Transverse colon (tissue), 4 donors: ENCODE results near the gene WIPF2. TPM values are rescaled to one million over a fixed set of nuclear protein-coding genes. Genes with fewer than 3 reads are reported as not detected.

Source experiments
- DNase-seq: peaks from one replicate; pipeline ENCODE4 v3.0.0-alpha.2; 2019
- H3K27ac ChIP-seq, 4 donors: fragments of 200-600 bp; sonication (generic); 2 replicates each; pipeline ENCODE4 v1.5.1; 2016 to 2018; ENCODE audit warnings: inconsistent platforms in 4 of 4
- H3K27me3 ChIP-seq: fragments of 200-600 bp; sonication (generic); 2 replicates; pipeline ENCODE4 v1.5.1; 2017; ENCODE audit warnings: inconsistent platforms
- H3K36me3 ChIP-seq, 4 donors: fragments of 200-600 bp; sonication (generic); 2 replicates each; pipeline ENCODE4 v1.5.1; 2017 to 2019; ENCODE audit warnings: inconsistent platforms in 4 of 4
- H3K4me1 ChIP-seq, 4 donors: fragments of 200-600 bp; sonication (generic); 2 replicates each; pipeline ENCODE4 v1.5.1; 2017 to 2020; ENCODE audit warnings: inconsistent platforms in 4 of 4
- H3K4me3 ChIP-seq, 4 donors: fragments of 200-600 bp; sonication (generic); 1 replicate in 1 of 4; 2 replicates in 3 of 4; pipeline versions ENCODE4 v1.5.1 to v1.6.1; 2017 to 2019; ENCODE audit warnings: inconsistent platforms in 4 of 4
- H3K9me3 ChIP-seq, 2 donors: fragments of 200-600 bp; sonication (generic); 2 replicates each; pipeline ENCODE4 v1.5.1; 2017 to 2019; ENCODE audit warnings: inconsistent platforms in 2 of 2
- CTCF ChIP-seq, 5 experiments: fragments of 200-600 bp in 3 of 5; fragments of 450-650 bp in 2 of 5; sonication (generic) in 3 of 5; IDR thresholded peaks; 1 replicate in 2 of 5; 2 replicates in 3 of 5; pipeline ENCODE4 v1.5.1; 2016 to 2017; ENCODE audit warnings: antibody characterized with exemption in 5 of 5, inconsistent platforms in 3 of 5, mild to moderate bottlenecking in 2 of 5, moderate library complexity in 1 of 5
- EP300 ChIP-seq: sonication (generic); formaldehyde crosslinking; IDR thresholded peaks from one replicate; pipeline ENCODE4 v1.6.1; 2017; ENCODE audit warnings: antibody characterized with exemption, low read depth
- POLR2A ChIP-seq: fragments of 450-650 bp; IDR thresholded peaks from one replicate; pipeline ENCODE4 v1.6.1; 2016; ENCODE audit warnings: antibody characterized with exemption, mild to moderate bottlenecking, moderate library complexity
- POLR2AphosphoS5 ChIP-seq, 3 donors: sonication (generic); formaldehyde crosslinking; IDR thresholded peaks; one replicate each; pipeline ENCODE4 v1.6.1; 2016; ENCODE audit warnings: antibody characterized with exemption in 3 of 3
- WGBS, 2 donors: methylation state at CpG; one replicate each; pipeline ENCODE4 v1.1.5; 2018; ENCODE audit warnings: low coverage in 1 of 2; 5-methylcytosine and 5-hydroxymethylcytosine counted together
- in situ Hi-C, 4 donors: fragments of 200-750 bp; cut with MboI; loops; one replicate each; pipeline versions ENCODE4 v1.15.0 to v1.15.1; 2017; ENCODE audit warnings: low sequenced_read_pairs in 3 of 4, low pct_ligation_motif_present in 1 of 4, low pct_unique_long_range_greater_than_20kb in 1 of 4
- intact Hi-C: fragments of 100-400 bp; cut with DNase I; formaldehyde crosslinking; loops from one replicate; pipeline ENCODE4 v1.15.1; 2023; ENCODE audit warnings: low total_unique reads
- total RNA-seq, 4 donors: library from RNA; depleted of rRNA; stranded (reverse); fragments of >200 nt; gene quantifications; one replicate each; pipeline ENCODE4 v1.1.0, GENCODE V29; 2016

Gene WIPF2
- total RNA-seq, 4 donors from 2014 or later, result 20.5 to 29.5 (median 25.3) TPM

- H3K4me3 ChIP-seq, result no peak overlapping the region
- in situ Hi-C loops (no loop called here), intact Hi-C loops (no loop called here)
- no peaks in the 10 kb centered on the region for H3K36me3 ChIP-seq
- H3K9me3 ChIP-seq, result no peaks in the 10 kb centered on the region
- 74 to 83% methylated on average over 1 to 4 of the region's 4 CpGs for WGBS, 2 donors
- H3K27me3 ChIP-seq, result no peaks in the 10 kb centered on the region
- H3K27ac ChIP-seq, result peak overlapping the region; percentile 29 to 73 (median 60)
- TF ChIP-seq CTCF (IDR thresholded peaks at IDR 0.05), result no peak
- no peak for TF ChIP-seq POLR2A
- TF ChIP-seq POLR2AphosphoS5 (IDR thresholded peaks at IDR 0.05), result no peak
- no peak for TF ChIP-seq EP300
- H3K4me1 ChIP-seq, result peaks cover 73 to 93% (median 83%) of the 10 kb centered on the region in 4 donors
- no peak for DNase-seq
Observed at GRCh38 chr17:40312893-40313667, 94.0 kb downstream of the WIPF2 start.

- H3K4me1 ChIP-seq, result peaks cover 73 to 89% (median 79%) of the 10 kb centered on the region in 4 donors
- H3K4me3 ChIP-seq, result no peak overlapping the region
- 57 to 74% methylated on average over 1 to 7 of the region's 7 CpGs for WGBS, 2 donors
- no peak for DNase-seq
- in situ Hi-C loops (no loop called here), intact Hi-C loops (no loop called here)
- TF ChIP-seq POLR2A (no peak), POLR2AphosphoS5 (IDR thresholded peaks at IDR 0.05) (no peak), EP300 (no peak), CTCF (IDR thresholded peaks at IDR 0.05) (no peak)
- H3K27me3 ChIP-seq, result no peaks in the 10 kb centered on the region
- H3K27ac ChIP-seq, result peak overlapping the region in 3 of 4 donors; percentile 35 to 91 (median 45)
- no peaks in the 10 kb centered on the region for H3K36me3 ChIP-seq
- H3K9me3 ChIP-seq, result no peaks in the 10 kb centered on the region
Observed at GRCh38 chr17:40313668-40314583, 94.8 kb downstream of the WIPF2 start.

- H3K27ac ChIP-seq, result peak overlapping the region in 2 of 4 donors; percentile 45 to 91
- no peaks in the 10 kb centered on the region for H3K9me3 ChIP-seq
- in situ Hi-C loops (no loop called here), intact Hi-C loops (no loop called here)
- H3K4me1 ChIP-seq, result peaks cover 73 to 89% (median 80%) of the 10 kb centered on the region in 4 donors
- H3K27me3 ChIP-seq, result no peaks in the 10 kb centered on the region
- no peak for TF ChIP-seq POLR2A
- TF ChIP-seq CTCF (IDR thresholded peaks at IDR 0.05), result no peak
- peak; percentile 58 to 77 (median 73) for TF ChIP-seq POLR2AphosphoS5 (IDR thresholded peaks at IDR 0.05)
- H3K36me3 ChIP-seq, result no peaks in the 10 kb centered on the region
- no peak overlapping the region for H3K4me3 ChIP-seq
- peak; percentile 92 for DNase-seq
- WGBS, 2 donors, result 28% methylated on average over 3 of the region's 3 CpGs; no CpG with 5 or more reads in 1 of the 2 donors
Observed at GRCh38 chr17:40314584-40314956, 95.5 kb downstream of the WIPF2 start.

GRCh38 chr17:40315206-40315605 lies 96.1 kb downstream of the WIPF2 start:
- Histone ChIP-seq H3K27ac (peak overlapping the region in 3 of 4 donors; percentile 10 to 91 (median 22)), H3K4me1 (peaks cover 73 to 89% (median 79%) of the 10 kb centered on the region in 4 donors), H3K4me3 (no peak overlapping the region), H3K27me3 (no peaks in the 10 kb centered on the region), H3K9me3 (no peaks in the 10 kb centered on the region), H3K36me3 (no peaks in the 10 kb centered on the region)
- no peak for TF ChIP-seq POLR2A
- TF ChIP-seq POLR2AphosphoS5 (IDR thresholded peaks at IDR 0.05), result no peak
- in situ Hi-C loops (no loop called here), intact Hi-C loops (no loop called here)
- no peak for DNase-seq
- WGBS, 2 donors, result 85% methylated on average over 3 of the region's 3 CpGs; no CpG with 5 or more reads in 1 of the 2 donors
